ENCODE results near the gene RCAN1.

- TF ChIP-seq CTCF (IDR thresholded peaks at IDR 0.05; ENCODE audit: low read depth, low read length, poor library complexity, severe bottlenecking) (no peak), EZH2phosphoT487 (IDR thresholded peaks at IDR 0.05; ENCODE audit: borderline replicate concordance, low read length) (no peak)
These were observed 103.0 kb downstream of the RCAN1 start, which contains the start of gene KCNE1 for GRCh38 chr21:34511787-34512455.
